GM21717 (cell line): Measurements from ENCODE around the gene CDCA3.
"Not testable (repeated sequence)": the region's sequence is repeated elsewhere in the genome, so short reads cannot be mapped to it uniquely, and the experiment has no call there.

ENCODE experiments used
- ATAC-seq: cut with Tn5 transposase; IDR thresholded peaks from one replicate; pipeline ENCODE4 v1.9.1; 2021; ENCODE audit warnings: mild to moderate bottlenecking, moderate library complexity; ENCODE audit not compliant: unreplicated experiment

The CDCA3 gene

GRCh38 chr12:6873094-6874014, 22.3 kb upstream of the CDCA3 start, which contains the start of gene SPSB2:
Gene SPSB2, minus strand, starts transcription at chr12:6873303. Its CDS starts 402 bp downstream, at chr12:6872901.
- peak; percentile 57 for ATAC-seq

GRCh38 chr12:6872073-6873048, 21.3 kb upstream of the CDCA3 start:
- ATAC-seq, result no peak

GRCh38 chr12:6871052-6871957, 20.2 kb upstream of the CDCA3 start:
- ATAC-seq, result no peak

GRCh38 chr12:6870304-6870703, 19.2 kb upstream of the CDCA3 start:
- not testable (repeated sequence) for ATAC-seq

GRCh38 chr12:6869049-6870021, 18.2 kb upstream of the CDCA3 start:
- ATAC-seq, result no peak

DNA sequence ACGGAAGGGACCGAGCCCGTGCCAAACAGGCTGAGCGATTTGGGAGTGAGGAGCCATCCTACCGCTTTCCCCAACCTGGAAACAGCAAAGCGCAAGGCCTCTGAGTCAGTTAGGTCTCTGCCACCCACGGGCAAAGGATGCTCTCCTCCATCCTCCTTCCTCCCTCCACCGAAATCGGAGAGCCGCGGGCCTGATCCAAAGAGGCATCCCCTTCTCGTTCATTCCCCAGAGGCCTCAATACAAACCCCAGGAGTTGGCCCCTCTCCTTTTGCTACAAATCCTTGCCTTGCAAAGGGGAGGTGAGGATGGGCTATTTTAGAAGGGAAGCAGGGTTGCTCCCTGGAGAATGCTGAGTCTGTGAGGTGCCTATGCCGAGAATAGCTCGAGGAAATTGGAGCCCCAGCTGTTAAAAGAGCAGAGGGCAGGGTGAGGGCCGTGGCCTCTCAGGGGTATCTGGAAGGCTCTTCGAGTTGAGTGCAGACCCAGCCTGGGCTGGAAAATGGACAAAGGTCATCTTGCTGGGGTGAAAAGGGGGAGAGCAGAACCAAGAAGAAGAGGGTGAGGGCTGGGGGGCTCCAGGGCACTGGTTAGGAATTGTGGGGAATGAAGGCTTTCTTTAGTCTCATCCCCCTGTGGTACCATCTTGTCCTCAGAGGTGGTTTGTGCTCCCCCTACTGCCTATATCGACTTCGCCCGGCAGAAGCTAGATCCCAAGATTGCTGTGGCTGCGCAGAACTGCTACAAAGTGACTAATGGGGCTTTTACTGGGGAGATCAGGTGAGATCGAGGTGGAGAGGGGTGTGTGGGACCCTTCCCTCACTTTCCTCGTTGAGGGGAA, 17.3 kb upstream of the CDCA3 start:
- no peak for ATAC-seq

DNA sequence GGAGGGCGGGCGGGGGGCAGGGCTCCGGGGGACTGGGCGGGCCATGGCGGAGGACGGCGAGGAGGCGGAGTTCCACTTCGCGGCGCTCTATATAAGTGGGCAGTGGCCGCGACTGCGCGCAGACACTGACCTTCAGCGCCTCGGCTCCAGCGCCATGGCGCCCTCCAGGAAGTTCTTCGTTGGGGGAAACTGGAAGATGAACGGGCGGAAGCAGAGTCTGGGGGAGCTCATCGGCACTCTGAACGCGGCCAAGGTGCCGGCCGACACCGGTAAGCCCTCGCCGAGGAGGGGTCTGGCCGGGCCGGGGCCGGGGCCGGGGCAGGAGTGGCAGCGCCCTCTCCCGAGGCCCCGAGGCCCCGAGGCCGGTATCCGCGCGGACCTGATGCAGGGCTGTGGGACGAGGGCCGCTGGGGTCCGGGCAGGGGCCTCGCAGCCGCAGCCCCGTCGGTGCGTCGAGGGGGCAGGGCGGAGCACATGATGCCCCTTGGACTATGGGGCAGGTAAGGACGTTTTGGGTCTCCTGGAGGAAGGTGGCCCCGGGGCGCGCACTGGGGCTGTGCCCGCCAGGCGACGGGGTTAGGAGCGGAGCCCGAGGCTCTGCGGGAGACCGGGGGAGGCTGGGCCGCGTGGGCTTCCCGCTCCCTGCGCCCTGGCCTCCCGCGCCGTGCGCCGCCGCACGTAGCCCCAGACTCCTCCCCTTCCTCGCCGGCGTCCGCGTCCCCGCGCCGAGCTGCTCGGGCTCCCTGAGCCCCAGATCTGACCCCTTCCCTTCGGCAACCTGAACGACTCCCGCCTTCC, 16.5 kb upstream of the CDCA3 start, which contains the start of gene TPI1:
TPI1 (plus strand) TSS at position 119 of the 798 bp plus-strand sequence; CDS start at position 155, 36 bp downstream.
- ATAC-seq, result peak; percentile 45

- ATAC-seq, result peak; percentile 15
Measured at GRCh38 chr12:6866920-6867412, 15.9 kb upstream of the CDCA3 start.

- ATAC-seq, result no peak
Measured at GRCh38 chr12:6866163-6866919, 15.3 kb upstream of the CDCA3 start.

- ATAC-seq, result not testable (repeated sequence)
Measured at GRCh38 chr12:6865307-6865706, 14.2 kb upstream of the CDCA3 start.

- ATAC-seq, result no peak
Measured at GRCh38 chr12:6863586-6864321, 12.7 kb upstream of the CDCA3 start.

DNA sequence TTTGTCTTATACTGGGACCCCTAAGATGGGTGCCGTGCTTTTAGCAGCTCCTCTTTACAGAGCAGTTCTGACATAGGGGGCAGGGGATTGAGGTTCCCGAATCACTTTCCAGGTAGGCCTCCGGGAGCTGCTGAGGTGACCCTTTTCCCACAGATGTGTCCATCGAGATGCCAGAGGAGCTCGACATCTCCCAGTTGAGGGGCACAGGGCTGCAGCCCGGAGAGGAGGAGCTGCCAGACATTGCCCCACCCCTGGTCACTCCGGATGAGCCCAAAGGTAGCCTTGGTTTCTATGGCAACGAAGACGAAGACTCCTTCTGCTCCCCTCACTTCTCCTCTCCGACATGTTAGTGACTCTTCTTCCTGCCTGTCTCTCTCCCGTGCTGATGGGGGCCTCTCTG, 11.9 kb upstream of the CDCA3 start:
- no peak for ATAC-seq

- no peak for ATAC-seq
Measured at GRCh38 chr12:6861391-6861790, 10.3 kb upstream of the CDCA3 start.

DNA sequence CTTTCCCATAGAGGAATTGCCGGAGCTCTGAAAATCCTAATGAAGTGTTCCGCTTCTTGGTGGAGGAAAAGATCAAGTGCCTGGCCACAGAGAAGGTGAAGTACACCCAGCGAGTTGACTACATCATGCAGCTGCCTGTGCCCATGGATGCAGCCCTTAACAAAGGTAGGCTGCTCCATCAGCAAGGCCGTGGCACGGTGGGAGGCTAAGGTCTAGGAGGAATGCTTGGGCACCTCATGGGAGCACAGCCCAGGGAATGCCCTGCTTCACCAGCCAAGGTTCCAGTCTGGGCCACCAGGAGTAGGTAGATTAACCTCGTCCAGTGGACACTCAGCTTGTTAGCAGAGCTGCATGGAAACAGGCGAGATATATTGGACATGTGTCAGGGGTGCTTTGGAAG, 9.9 kb upstream of the CDCA3 start:
- ATAC-seq, result no peak

DNA sequence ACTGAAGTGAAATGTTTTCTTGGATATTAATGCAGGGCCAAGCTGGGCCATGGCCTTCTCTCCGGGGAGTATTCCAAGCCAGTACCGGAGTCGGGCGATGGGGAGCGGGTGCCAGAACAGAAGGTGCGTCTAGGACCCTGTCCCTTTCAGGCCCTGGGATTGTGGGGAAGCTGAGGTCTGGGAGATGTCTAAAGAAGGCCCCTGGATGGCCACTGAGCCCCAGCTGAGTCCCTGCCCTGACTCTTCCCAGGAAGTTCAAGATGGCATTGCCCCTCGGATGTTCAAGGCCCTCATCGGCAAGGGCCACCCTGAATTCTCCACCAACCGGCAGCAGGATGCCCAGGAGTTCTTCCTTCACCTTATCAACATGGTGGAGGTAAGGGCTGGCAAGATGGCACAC, 9.0 kb upstream of the CDCA3 start:
- ATAC-seq, result no peak

- ATAC-seq, result no peak
Measured at GRCh38 chr12:6858799-6859198, 7.7 kb upstream of the CDCA3 start.
